IPS-NIHi7 (cell line): ENCODE measurements around the gene HLA-DRA.
"Not testable (repeated sequence)": the region's sequence is repeated elsewhere in the genome, so short reads cannot be mapped to it uniquely, and the experiment has no call there.

Experiments used
- DNase-seq: peaks from one replicate; pipeline ENCODE4 v3.0.0; 2012; ENCODE audit warnings: mixed read lengths; ENCODE audit errors: extremely low spot score

The HLA-DRA gene

GRCh38 chr6:32431142-32431541, 8.5 kb upstream of the HLA-DRA start:
- no peak for DNase-seq

GRCh38 chr6:32432050-32432450, 7.6 kb upstream of the HLA-DRA start:
- no peak for DNase-seq

GRCh38 chr6:32433950-32434349, 5.7 kb upstream of the HLA-DRA start:
- DNase-seq = not testable (repeated sequence)

- no peak for DNase-seq
Observed at GRCh38 chr6:32436186-32436585, 3.5 kb upstream of the HLA-DRA start.

GRCh38 chr6:32436995-32437836, 2.5 kb upstream of the HLA-DRA start:
- DNase-seq = no peak

GRCh38 chr6:32439139-32439538, 548 bp upstream of the HLA-DRA start:
- DNase-seq = no peak

GRCh38 chr6:32442243-32442667, 2.6 kb downstream of the HLA-DRA start:
- no peak for DNase-seq

GRCh38 chr6:32442977-32443552, 3.4 kb downstream of the HLA-DRA start:
- DNase-seq = no peak

- no peak for DNase-seq
Observed at GRCh38 chr6:32444433-32444832, 4.7 kb downstream of the HLA-DRA start.

- no peak for DNase-seq
Observed at GRCh38 chr6:32445321-32445854, 5.7 kb downstream of the HLA-DRA start.

- no peak for DNase-seq
Observed at GRCh38 chr6:32447932-32448331, 8.2 kb downstream of the HLA-DRA start.

- no peak for DNase-seq
Observed at GRCh38 chr6:32449088-32449736, 9.5 kb downstream of the HLA-DRA start.

GRCh38 chr6:32457054-32457453, 17.4 kb downstream of the HLA-DRA start:
- no peak for DNase-seq

- DNase-seq = no peak
Observed at GRCh38 chr6:32459781-32460424, 20.2 kb downstream of the HLA-DRA start.

- peak; percentile 25 for DNase-seq
Observed at GRCh38 chr6:32460528-32460927, 20.8 kb downstream of the HLA-DRA start.

GRCh38 chr6:32461493-32461892, 21.8 kb downstream of the HLA-DRA start:
- no peak for DNase-seq

- no peak for DNase-seq
Observed at GRCh38 chr6:32462609-32463008, 22.9 kb downstream of the HLA-DRA start.

GRCh38 chr6:32467743-32468503, 28.2 kb downstream of the HLA-DRA start:
- not testable (repeated sequence) for DNase-seq

GRCh38 chr6:32472781-32473375, 33.2 kb downstream of the HLA-DRA start:
- no peak for DNase-seq

GRCh38 chr6:32473376-32474348, 34.0 kb downstream of the HLA-DRA start:
- DNase-seq = peak; percentile 48
